Stimulated activated CD8-positive, alpha-beta memory T cell treated with anti-CD3 and anti-CD28 coated beads, Interleukin-15, amount 100 ng/mL, for 1 hour (primary cell): ENCODE results near the gene OTOP2.
"Not testable (repeated sequence)": the region's sequence is repeated elsewhere in the genome, so short reads cannot be mapped to it uniquely, and the experiment has no call there.

Experiments used
- DNase-seq: peaks from one replicate; pipeline ENCODE4 v3.0.0-alpha.2; 2020; ENCODE audit warnings: low read depth

Gene OTOP2

DNA sequence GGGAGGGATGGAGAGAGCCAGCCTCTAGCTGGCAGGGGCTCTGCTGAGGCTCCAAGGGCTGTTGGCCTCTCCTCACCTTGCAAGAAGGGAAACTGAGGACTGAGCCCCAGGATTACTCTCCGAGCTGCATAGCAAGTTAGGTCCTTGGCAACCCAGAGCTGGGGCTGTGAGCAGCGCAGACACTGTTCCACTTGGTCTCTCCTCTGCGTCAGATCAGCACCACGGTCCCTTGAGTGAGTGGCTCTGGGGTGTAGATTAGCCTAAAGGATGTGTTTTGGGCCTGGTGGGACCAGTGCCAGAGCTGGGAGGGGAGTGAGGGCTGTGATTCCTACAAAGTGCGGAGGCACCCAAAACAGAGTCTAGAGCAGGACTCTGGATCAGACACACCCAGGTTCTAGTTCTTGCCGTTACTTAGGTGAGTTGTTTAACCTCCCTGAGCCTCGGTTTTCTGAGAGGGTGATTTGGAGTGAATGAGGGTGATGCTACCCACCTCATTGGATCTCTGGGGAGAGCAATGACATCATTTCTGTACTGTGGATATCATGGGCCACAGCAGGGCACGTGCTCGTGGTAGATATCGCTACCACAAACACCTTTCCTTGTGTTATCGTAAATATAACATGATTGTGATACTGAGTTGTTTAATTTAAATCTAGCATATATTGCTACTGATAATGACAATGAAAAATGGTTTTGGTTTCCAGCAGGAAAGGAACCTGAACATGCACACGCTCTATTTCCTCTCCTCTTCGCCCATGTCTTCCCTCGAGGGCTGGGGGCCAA is 22.5 kb upstream of the OTOP2 start:
- DNase-seq, result no peak

DNA sequence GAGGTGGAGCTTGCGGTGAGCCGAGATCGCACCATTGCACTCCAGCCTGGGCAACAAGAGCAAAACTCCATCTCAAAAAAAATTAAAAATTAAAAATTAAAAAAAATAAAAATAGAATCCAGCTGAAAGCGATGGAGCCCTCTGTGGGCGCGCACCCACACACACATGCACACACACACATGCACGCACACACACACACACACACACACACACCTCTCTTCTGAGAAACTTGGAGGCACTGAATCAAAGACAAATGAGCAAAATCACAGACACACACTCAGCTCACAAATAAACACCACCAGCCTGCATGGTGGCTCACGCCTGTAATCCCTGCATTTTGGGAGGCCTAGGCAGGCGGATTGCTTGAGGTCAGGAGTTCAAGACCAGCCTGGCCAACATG is 21.0 kb upstream of the OTOP2 start:
- no peak for DNase-seq

DNA sequence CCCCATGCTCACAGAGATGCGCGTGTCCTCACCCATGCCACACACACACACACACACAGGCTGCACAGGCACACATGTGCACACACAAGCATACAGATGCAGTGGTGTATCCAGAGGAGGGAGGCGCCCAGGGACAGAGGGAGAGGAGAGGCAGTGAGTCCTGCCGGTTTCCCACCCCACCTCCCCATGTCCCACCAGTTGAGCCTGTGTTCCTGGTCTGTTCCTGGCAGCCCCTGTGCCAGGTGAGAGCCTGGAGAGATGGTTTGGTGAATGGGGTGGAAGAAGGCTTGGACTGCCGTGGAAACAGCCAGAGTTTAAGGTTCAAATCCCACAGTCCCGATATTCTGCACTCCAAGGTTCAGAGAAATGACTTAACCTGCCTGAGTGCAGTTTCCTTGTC is 20.4 kb upstream of the OTOP2 start:
- DNase-seq, result no peak

DNA sequence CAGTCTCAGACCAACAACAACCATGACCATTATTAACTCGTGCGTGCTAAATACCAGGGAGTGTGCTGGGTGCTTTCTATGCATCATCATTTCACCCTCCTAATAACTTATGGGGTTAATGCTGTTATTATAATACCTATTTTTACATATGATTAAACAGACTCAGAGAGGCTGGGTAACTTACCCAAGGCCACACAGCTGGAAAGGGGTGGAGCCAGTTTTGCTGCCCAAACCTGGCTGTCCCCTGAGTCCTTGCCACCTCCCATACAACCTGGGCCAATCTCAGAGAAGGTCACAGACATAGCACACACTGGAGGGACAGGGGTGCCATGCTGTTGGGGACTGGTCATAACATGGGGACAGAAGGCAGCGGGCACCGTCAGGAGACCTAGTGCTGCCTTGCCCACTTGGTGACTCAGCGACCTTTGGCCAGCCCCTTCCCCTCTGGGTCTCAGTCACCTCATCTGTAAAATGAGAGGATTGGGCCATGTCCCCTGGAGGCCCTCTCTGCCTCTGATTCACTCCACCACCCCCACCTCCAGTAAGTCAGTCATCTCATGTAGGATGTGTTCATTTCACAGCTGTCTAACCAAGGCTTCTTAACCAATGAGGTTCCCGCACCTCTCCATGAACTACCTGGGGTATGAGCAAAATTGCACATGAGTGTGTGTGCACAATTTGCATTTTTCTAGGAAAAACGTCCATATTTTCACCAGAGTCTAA is 19.2 kb upstream of the OTOP2 start:
- no peak for DNase-seq

DNA sequence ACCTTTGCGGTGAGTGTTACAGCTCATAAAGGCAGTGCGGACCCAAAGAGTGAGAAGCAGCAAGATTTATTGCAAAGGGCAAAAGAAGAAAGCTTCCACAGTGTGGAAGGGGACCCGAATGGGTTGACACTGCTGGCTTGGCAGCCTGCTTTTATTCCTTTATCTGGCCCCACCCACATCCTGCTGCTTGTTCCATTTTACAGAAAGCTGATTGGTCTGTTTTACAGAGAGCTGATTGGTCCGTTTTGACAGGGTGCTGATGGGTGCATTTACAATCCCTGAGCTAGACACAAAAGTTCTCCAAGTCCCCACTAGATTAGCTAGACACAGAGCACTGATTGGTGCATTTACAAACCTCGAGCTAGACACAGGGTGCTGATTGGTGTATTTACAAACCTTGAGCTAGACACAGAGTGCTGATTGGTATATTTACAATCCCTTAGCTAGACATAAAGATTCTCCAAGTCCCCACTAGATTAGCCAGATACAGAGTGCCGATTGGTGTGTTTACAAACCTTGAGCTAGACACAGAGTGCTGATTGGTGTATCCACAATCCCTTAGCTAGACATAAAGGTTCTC is 17.8 kb upstream of the OTOP2 start:
- not testable (repeated sequence) for DNase-seq

DNA sequence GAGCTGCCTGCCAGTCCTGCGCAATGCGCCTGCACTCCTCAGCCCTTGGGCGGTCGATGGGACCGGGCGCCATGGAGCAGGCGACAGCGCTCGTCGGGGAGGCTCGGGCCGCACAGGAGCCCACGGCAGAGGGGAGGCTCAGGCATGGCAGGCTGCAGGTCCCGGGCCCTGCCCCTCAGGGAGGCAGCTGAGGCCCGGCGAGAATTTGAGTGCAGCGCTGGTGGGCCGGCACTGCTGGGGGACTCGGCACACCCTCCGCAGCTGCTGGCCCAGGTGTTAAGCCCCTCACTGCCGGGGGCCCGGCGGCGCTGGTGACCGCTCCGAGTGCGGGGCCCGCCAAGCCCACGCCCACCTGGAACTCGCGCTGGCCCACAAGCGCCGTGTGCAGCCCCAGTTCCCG is 17.1 kb upstream of the OTOP2 start:
- DNase-seq, result no peak

DNA sequence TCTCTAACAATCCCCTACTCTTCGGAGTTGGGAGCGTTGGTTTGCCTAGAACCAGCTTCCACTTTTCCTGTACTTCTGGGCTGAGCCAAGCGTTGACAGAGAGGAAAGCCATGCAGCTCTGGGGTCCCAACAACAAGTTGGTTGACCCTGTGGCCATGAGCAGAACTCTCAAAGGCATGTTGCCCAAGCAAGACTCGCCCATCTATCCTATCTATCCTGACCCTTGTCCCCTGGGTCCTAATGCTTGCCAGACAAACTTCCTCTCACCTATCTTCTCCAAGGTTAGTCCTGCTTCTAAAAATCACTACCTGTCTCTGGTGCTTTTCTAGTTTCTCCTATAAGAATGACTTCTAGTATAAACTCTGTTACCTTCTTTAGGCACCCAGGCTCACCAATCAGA is 15.0 kb upstream of the OTOP2 start:
- not testable (repeated sequence) for DNase-seq

DNA sequence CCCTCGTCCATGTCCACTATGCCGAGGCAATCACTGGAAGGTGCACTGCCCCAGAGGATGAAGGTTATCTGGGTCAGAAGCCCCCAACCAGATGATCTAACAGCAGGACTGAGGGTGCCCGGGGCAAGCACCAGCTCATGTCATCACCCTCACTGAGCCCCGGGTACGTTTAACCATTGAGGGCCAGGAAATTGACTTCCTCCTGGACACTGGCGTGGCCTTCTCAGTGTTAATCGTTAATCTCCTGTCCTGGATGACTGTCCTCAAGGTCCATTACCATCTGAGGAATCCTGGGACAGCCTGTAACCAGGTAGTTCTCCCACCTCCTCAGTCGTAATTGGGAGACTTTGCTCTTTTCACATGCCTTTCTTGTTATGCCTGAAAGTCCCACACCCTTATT is 12.7 kb upstream of the OTOP2 start:
- not testable (repeated sequence) for DNase-seq

DNA sequence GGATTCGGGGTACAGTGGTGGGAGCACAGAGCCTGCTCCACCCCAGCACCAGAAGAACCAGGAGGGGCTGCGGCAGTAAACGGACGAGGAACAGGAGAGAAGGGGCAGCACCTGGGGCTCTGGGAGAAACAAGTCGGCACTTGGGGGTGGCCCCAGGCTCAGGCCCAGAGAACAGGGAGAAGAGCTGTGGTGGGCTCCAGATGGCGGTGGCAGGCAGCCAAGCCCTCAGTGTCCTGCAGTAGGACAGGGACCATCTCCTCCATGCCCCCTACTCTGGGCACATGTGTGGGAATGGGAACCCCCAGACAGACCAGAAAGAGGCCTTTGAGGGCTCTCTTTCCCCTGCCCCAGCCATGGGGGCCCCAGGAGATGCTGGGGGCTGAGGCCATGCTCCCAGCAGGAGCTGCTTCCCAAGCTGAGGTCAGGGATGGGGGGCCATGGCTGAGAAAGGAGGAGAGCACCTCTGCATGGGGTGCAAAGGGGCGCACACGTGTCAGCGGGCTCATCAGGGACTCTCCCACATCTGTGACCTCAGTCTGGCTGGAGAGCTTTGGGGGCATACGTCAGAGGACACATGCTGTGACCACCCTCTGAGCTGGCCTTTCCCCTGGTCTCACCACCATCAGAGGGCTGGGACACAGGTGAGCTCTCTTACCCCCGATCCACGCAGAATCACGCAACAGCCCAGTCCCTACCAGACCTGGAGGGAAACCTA is 7.8 kb upstream of the OTOP2 start:
- no peak for DNase-seq

DNA sequence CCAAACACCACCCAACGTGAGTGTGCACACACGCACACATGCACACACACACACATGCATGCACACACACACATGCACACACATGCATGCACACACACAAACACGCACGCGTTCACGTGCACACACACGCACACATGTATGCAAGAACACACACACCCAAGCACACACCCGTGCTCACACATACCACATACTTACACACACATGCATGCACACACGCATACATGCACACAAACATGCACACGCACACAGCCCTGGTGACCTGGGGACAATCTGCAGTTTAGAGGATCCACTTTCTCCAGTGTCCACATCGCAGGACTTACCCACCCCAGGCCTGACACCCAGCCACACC is 7.2 kb upstream of the OTOP2 start:
- no peak for DNase-seq

DNA sequence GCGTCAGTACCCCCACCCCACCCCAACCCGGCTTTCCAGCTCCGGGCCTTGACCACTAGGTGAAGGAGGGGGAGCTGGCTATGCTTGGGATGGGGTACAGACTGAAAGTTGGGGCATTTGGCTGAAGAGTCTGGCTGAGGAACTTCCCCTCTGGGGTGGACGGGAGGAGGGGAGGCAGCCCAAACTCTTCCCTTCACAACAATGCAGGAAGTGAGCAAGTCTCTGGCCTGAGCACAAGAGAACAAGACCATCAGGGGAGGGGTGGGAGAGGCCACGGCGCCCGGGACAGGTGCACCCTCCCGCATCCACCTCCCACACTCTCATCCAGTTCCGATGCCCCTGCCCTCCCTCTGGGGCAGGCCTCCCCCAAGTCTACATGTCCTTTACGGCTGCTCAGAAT is 6.6 kb upstream of the OTOP2 start:
- no peak for DNase-seq

DNA sequence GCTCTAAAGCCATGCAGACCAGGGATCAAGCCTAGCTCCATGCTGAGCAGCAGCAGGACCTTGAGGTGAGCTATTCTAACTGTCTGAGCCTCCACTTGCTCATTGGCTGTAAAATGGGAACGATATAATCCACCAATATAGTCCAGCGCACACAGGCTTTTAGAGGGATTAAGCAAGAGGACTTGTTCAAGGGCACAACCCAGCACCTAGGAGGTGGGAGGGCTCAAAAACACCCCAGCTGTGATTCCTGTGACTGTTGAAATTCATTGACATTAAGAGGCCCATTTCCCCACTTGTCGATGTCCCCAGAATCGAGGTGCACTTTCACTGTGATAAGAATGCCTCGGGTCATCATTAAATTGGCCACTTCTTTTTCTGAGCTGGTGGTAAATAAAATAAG is 5.2 kb upstream of the OTOP2 start:
- no peak for DNase-seq

DNA sequence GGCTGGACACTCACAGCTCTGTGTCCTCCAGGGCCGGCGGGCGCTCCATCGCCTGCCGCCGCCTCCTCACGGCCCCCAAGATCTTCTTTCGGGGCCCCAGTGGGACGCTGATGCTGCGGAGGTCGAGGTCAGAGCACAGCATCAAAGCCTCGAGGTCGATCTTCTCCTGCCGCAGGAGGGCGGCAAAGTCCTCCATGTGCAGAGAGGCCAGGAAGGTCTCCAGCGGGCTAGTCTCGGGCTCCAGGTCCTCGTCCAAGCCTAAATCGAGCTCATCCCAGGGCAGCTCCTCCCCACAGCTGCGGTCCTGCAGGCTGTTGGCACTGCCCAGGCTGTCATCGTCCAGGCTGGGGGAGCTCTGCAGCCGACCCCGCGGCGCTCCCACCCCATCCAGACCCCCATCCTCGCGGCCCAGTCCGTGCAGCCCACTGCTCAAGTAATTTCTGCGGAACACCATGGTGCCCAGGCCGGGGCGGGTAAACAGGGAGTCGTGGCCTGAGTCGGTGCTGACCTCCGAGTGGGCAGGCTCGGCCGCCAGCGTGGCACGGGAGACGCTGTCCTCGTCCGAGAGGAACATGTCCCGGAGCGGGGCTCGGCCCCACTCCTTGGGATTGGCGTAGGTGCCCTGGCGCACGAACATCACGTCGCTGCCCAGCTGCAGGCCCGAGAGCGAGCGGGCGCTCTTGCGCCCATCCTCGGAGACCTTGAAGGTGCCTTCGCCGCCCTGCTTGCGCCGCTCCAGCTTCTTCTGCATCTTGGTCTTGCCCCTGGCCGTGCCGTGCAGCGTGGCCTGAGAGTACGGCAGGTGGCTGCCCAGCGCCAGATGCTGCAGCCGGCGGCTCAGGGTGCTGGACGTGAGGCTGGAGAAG is 4.4 kb upstream of the OTOP2 start:
- no peak for DNase-seq

DNA sequence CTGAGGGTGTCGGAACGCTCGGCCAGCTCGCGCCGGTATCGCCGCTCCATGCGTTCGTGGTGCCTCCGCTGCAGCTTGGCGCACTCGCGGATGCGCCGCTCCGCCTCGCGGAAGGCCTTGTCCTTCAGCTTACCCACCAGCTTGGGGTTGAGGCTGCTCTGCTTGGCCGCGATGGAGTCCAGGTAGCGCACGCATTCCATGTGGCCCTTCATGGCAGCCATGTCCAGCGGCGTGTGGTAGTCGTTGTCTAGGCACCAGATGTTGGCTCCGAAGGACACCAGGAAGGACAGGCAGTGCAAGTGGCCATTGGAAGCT is 3.8 kb upstream of the OTOP2 start:
- no peak for DNase-seq

DNA sequence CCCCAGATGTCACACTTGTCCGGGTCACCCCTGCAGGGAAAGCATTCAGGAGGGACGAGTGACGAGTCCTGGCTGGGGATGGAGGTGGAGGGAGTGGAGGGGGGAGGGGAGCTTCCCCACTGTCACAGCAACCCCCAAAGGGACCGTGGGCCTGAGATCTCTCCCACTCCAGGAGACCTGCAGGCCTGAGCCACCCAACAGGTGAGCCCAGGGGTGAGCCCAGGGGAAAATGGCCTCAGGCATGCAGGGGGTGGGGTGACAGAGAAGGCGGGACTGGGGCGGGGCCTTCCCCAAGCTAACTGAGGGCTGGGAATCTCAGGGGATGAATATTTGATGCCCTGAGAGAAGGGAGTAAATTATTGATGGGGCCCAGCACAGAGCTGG is 3.4 kb upstream of the OTOP2 start:
- no peak for DNase-seq

DNA sequence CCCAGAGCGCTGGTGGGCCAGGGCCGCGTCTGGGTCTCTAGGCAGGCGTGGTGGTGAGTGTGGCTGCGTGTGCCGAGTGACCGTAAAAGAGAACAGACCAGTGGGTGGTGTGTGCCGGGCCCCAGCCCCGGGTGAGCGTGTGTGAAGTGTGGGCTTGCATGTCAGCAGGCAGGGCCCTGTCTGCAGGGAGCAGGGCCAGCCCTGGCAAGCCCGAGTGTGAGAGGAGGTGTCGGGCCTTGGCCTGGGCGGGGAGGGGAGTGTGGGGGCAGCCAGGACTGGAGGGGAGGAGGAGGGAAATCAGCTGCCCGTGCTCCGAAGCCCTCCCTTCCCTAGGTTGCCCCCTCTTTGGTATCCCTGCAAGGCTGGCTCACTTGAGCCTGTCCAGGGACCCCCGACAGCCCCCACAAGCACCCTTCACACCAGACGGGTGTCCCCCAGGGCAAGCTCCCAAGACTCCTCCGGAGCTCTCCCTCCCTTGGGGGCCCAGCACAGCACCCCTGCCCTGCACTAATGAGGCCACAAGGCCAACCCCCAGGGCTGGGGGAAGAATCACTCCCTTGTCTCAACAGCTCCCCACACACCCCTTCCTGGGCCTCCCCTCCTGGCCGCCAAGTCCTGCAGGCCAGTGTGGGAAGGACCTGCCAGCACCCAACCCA is 2.9 kb upstream of the OTOP2 start:
- no peak for DNase-seq

DNA sequence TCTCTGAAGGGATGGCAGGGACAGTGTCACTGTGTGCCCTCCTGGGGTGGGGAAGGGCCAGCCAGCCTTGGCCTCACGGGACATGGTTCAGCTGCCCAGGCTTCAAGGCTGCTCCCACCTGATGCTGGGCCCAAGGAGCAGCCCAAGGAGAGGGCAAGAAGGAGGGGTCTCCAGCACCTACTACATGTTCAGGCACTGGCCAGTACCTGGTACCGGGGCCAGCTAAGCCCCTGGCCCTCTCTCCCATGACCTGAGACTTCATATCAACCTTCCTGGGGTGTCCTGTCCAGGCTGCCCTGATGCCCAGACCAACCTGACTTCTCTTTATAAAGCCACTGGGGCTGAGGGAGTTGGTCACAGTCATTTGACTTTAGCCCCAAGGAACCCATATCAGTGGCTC is 2.3 kb upstream of the OTOP2 start:
- DNase-seq, result no peak

DNA sequence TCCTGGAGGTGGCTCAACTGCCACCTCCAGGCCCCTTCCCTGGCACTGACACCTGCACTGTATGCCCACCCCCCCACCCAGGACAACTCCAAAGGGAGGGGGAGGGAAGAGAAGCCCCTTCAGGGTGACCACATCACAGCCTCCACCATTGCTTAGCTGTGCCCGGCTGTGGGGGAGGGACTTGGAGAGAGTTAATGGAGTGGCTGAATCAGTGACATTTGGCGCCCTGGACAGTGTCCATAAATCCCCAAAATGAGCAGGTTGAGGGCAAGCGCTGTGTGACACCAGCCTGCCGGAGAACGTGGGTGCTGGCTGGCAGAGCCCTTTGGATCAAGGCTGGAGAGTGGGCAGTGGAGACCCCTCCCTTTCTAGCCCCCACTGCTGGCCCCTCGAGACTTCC is 1.9 kb upstream of the OTOP2 start:
- DNase-seq, result no peak

DNA sequence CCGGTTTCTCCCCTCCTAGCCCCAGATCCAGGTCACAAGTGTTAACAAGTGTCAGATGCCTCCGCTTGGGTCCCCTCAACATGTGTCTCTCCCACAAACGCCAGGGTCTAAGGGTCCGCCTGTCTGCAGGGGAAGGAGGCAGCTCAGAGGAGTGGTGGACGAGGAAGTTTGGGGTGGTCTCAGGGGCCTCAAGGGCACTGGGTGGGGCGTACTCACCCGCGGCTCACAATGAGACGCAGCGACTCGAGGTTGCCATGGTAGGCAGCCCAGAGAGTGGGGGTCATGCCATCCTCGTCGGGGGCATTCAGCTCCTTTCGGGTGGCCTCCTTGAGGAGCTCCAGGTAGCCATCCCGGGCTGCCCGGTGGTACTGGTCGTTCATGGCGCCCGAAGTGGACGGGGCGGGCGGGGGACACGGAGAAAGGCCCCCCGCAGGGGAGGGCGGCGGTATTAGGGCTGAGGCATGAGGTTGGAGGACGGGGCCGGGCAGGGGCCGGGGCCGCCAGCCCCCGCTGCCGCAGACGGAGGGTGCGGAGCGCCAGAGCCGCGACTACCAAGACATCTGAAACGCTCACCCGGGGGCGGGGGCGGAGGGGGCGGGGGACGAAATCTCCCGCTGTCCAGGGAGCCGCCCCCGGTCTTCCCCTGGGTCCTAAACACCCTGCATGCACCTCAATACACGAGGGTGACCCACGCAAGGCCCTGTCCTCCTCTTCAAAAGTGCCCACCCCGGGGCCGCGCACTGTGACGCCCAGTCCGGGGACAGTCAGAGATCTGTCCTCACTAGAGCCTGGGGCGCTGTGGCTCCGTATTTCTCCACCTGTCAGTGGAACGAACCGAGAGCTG is 1.2 kb upstream of the OTOP2 start, which contains the start of gene USH1G:
Gene USH1G (minus strand): TSS at position 562 of the 844 bp plus-strand sequence. CDS start 182 bp downstream, at position 380.
- DNase-seq, result peak; percentile 4

DNA sequence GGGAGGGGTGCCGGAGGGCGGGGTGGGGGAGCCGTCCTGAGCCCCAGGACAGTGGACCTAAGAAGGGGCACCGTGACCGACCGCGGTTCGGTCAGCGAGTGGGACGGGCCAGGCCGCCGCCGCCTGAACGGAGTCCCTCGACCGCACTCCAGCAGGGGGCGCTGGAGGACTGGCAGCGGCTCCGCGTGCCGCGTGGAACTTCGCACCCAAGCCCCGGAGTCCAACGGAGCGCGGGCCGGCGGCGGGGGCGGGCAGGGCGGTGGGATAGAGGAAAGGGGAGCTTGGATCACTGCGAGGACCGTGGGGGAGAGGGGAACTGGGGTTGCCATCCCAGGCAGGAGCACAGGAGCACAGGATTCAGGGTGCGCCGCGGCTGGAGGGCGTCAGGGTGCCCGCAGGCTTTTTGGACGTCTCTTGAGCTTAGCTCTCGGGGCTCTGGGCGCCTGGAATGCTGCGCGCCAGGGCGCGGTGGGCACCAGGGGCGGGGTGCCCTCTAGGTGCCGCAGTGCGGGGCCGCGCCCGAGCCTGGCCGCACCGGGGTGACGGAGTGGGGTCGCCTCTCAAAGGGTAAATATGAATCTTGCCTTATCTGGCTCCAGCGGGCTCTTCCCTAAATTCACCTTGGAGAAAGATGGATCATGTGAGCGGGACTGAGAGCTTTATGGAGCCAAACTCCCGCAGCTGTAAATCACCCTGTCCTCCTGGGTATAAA is 379 bp upstream of the OTOP2 start:
- DNase-seq, result peak; percentile 36
